ENCODE data around the gene P2RX4. TPM values are rescaled to one million over a fixed set of nuclear protein-coding genes. Genes with fewer than 3 reads are reported as not detected.
A peak's percentile ranks its signal among the peaks of the same experiment; 100 is the strongest.

Gene P2RX4
- 3.5 and 6.0 TPM in 2 replicates for total RNA-seq (2014; rRNA removed; shearing (Covaris generic))
- polyA plus RNA-seq (2015; cell fraction: cytosol; rRNA removed), result 6.7 and 11.2 TPM in 2 replicates
- 2.9 and 7.0 TPM in 2 replicates for polyA plus RNA-seq (2015; cell fraction: nucleus; rRNA removed)

- DNase-seq (ENCODE audit: low read depth), result peak; percentile 64
These were observed at the start of gene P2RX4 for GRCh38 chr12:121209624-121210572. P2RX4 (plus strand) TSS chr12:121210129; CDS start chr12:121210165, 36 bp downstream.

- DNase-seq (ENCODE audit: low read depth), result no peak
These were observed 47.5 kb upstream of the P2RX4 start for GRCh38 chr12:121162384-121162783.

- no peak for DNase-seq (ENCODE audit: low read depth)
These were observed 46.9 kb upstream of the P2RX4 start for GRCh38 chr12:121162985-121163384.

- DNase-seq (ENCODE audit: low read depth), result peak; percentile 20
These were observed 45.1 kb upstream of the P2RX4 start for GRCh38 chr12:121164839-121165238.

GRCh38 chr12:121165316-121165715 lies 44.6 kb upstream of the P2RX4 start:
- peak; percentile 68 for DNase-seq (ENCODE audit: low read depth)

GRCh38 chr12:121166356-121166755 lies 43.6 kb upstream of the P2RX4 start:
- DNase-seq (ENCODE audit: low read depth), result no peak

- no peak for DNase-seq (ENCODE audit: low read depth)
These were observed 42.6 kb upstream of the P2RX4 start for GRCh38 chr12:121167232-121167820.

- DNase-seq (ENCODE audit: low read depth), result no peak
These were observed 42.0 kb upstream of the P2RX4 start for GRCh38 chr12:121167951-121168350.

GRCh38 chr12:121170151-121170550 lies 39.8 kb upstream of the P2RX4 start:
- DNase-seq (ENCODE audit: low read depth), result no peak

- DNase-seq (ENCODE audit: low read depth), result peak; percentile 71
These were observed 39.2 kb upstream of the P2RX4 start for GRCh38 chr12:121170611-121171260.

GRCh38 chr12:121172145-121172544 lies 37.8 kb upstream of the P2RX4 start:
- no peak for DNase-seq (ENCODE audit: low read depth)

- no peak for DNase-seq (ENCODE audit: low read depth)
These were observed 34.4 kb upstream of the P2RX4 start for GRCh38 chr12:121175383-121176119.

GRCh38 chr12:121176826-121177529 lies 33.0 kb upstream of the P2RX4 start:
- peak; percentile 21 for DNase-seq (ENCODE audit: low read depth)

- no peak for DNase-seq (ENCODE audit: low read depth)
These were observed 28.7 kb upstream of the P2RX4 start for GRCh38 chr12:121181181-121181580.

- DNase-seq (ENCODE audit: low read depth), result no peak
These were observed 27.6 kb upstream of the P2RX4 start for GRCh38 chr12:121182222-121182893.

GRCh38 chr12:121184425-121184824 lies 25.5 kb upstream of the P2RX4 start:
- DNase-seq (ENCODE audit: low read depth), result no peak

- no peak for DNase-seq (ENCODE audit: low read depth)
These were observed 24.7 kb upstream of the P2RX4 start for GRCh38 chr12:121184984-121185889.

GRCh38 chr12:121186826-121187225 lies 23.1 kb upstream of the P2RX4 start:
- DNase-seq (ENCODE audit: low read depth), result no peak

GRCh38 chr12:121187501-121187900 lies 22.4 kb upstream of the P2RX4 start:
- DNase-seq (ENCODE audit: low read depth), result no peak

Data from HT1080 (cell line).